ENCODE results near the gene NME2.
A peak's percentile ranks its signal among the peaks of the same experiment; 100 is the strongest.

NME2 gene

GRCh38 chr17:51152766-51153209, 13.4 kb upstream of the NME2 start:
- no peak for TF ChIP-seq CTCF (conservative IDR thresholded peaks at IDR 0.05; ENCODE audit: low read depth)
- H3K27ac ChIP-seq = peak overlapping the region; percentile 89
- DNase-seq (ENCODE audit: low spot score) = no peak
- ChIA-PET POLR2A (ENCODE audit: low non-redundant PET) (no interaction called here), CTCF (interaction anchor here (0.6 to 1.3 kb wide), 7 partner anchors 11 to 290 kb away, joined by 3 to 8 read pairs (median 4); no protein-coding TSS in a partner anchor)

GRCh38 chr17:51153210-51154072, 12.8 kb upstream of the NME2 start, which contains the start of gene NME1:
Gene NME1 (plus strand): TSS chr17:51153559. CDS start chr17:51155655, 2,096 bp downstream.
- TF ChIP-seq CTCF (conservative IDR thresholded peaks at IDR 0.05; ENCODE audit: low read depth) = peak; percentile 92
- POLR2A ChIA-PET (ENCODE audit: low non-redundant PET) = no interaction called here
- DNase-seq (ENCODE audit: low spot score) = peak; percentile 96
- H3K27ac ChIP-seq = peak within 1 kb of the TSS; percentile 89
- CTCF ChIA-PET = interaction anchor here (0.6 to 1.3 kb wide), 11 partner anchors 12 to 291 kb away, joined by 3 to 8 read pairs (median 4); no protein-coding TSS in a partner anchor

DNA sequence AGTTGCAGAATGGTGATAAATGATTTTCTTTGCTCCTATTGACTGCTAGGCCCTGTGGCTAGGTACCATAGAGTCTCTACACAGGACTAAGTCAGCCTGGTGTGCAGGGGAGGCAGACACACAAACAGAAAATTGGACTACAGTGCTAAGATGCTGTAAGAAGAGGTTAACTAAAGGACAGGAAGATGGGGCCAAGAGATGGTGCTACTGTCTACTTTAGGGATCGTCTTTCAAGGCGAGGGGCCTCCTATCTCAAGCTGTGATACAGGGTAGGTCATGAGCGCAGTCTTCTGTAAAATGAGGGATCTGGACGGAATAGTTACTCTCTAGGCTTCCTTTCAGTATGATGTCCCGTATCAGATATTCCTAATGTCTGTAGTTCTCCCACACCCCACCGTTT, 12.0 kb upstream of the NME2 start:
- TF ChIP-seq CTCF (conservative IDR thresholded peaks at IDR 0.05; ENCODE audit: low read depth) = no peak
- peak overlapping the region; percentile 89 for H3K27ac ChIP-seq
- no peak for DNase-seq (ENCODE audit: low spot score)
- CTCF ChIA-PET = no interaction called here
- POLR2A ChIA-PET (ENCODE audit: low non-redundant PET) = no interaction called here

GRCh38 chr17:51155416-51155815, 10.8 kb upstream of the NME2 start:
- no peak for DNase-seq (ENCODE audit: low spot score)
- no peak overlapping the region for H3K27ac ChIP-seq
- POLR2A ChIA-PET (ENCODE audit: low non-redundant PET) = no interaction called here
- no peak for TF ChIP-seq CTCF (conservative IDR thresholded peaks at IDR 0.05; ENCODE audit: low read depth)
- CTCF ChIA-PET = interaction anchor here (0.5 kb wide), 1 partner anchor 151 kb away, joined by 3 read pairs; no protein-coding TSS in a partner anchor

- no peak for TF ChIP-seq CTCF (conservative IDR thresholded peaks at IDR 0.05; ENCODE audit: low read depth)
- no peak overlapping the region for H3K27ac ChIP-seq
- no peak for DNase-seq (ENCODE audit: low spot score)
- POLR2A ChIA-PET (ENCODE audit: low non-redundant PET) = no interaction called here
- CTCF ChIA-PET = no interaction called here
Measured at GRCh38 chr17:51159604-51160003, 6.6 kb upstream of the NME2 start.

- H3K27ac ChIP-seq = no peak overlapping the region
Measured at GRCh38 chr17:51161541-51161940, 4.7 kb upstream of the NME2 start.

More at GRCh38 chr17:51161541-51161940, 4.7 kb upstream of the NME2 start:
- POLR2A ChIA-PET (ENCODE audit: low non-redundant PET) = no interaction called here
- no peak for DNase-seq (ENCODE audit: low spot score)
- CTCF ChIA-PET = no interaction called here
- TF ChIP-seq CTCF (conservative IDR thresholded peaks at IDR 0.05; ENCODE audit: low read depth) = no peak

Measured in RWPE1 (cell line).